HUES64 (cell line): ENCODE measurements around the gene PIGZ. TPM values are rescaled to one million over a fixed set of nuclear protein-coding genes. Genes with fewer than 3 reads are reported as not detected.

Experiments used
- H3K27ac ChIP-seq: 2 replicates; pipeline ENCODE4 v1.7.0; 2013; ENCODE audit warnings: low read depth, low read length, inconsistent platforms
- H3K27me3 ChIP-seq: 2 replicates; pipeline ENCODE4 v1.6.1; 2013; ENCODE audit warnings: mild to moderate bottlenecking, low read length; ENCODE audit not compliant: insufficient read depth
- H3K36me3 ChIP-seq: 2 replicates; pipeline ENCODE4 v1.6.1; 2013; ENCODE audit warnings: mild to moderate bottlenecking, low read length; ENCODE audit not compliant: insufficient read depth
- H3K4me1 ChIP-seq: 2 replicates; pipeline ENCODE4 v1.6.1; 2013; ENCODE audit warnings: mild to moderate bottlenecking, low read length, moderate library complexity; ENCODE audit not compliant: insufficient read depth
- H3K4me3 ChIP-seq: 2 replicates; pipeline ENCODE4 v1.5.1; 2013; ENCODE audit warnings: mild to moderate bottlenecking, low read length, moderate library complexity
- H3K9ac ChIP-seq: 2 replicates; pipeline ENCODE4 v1.6.1; 2013; ENCODE audit warnings: mild to moderate bottlenecking, low read depth, low read length
- H3K9me3 ChIP-seq: 2 replicates; pipeline ENCODE4 v1.6.1; 2013; ENCODE audit warnings: low read depth, low read length; ENCODE audit not compliant: insufficient read depth
- WGBS: fragments of 150-250, 120-280 bp; methylation state at CpG from one replicate; pipeline ENCODE4 v1.1.7; 2013; ENCODE audit warnings: missing lambda C conversion rate; 5-methylcytosine and 5-hydroxymethylcytosine counted together
- polyA plus RNA-seq, 2 experiments: library from polyadenylated mRNA; stranded (reverse); fragments of 50-300 nt; gene quantifications; one replicate each; pipeline ENCODE4 v1.2.3, GENCODE V29; 2013

PIGZ gene, protein sequence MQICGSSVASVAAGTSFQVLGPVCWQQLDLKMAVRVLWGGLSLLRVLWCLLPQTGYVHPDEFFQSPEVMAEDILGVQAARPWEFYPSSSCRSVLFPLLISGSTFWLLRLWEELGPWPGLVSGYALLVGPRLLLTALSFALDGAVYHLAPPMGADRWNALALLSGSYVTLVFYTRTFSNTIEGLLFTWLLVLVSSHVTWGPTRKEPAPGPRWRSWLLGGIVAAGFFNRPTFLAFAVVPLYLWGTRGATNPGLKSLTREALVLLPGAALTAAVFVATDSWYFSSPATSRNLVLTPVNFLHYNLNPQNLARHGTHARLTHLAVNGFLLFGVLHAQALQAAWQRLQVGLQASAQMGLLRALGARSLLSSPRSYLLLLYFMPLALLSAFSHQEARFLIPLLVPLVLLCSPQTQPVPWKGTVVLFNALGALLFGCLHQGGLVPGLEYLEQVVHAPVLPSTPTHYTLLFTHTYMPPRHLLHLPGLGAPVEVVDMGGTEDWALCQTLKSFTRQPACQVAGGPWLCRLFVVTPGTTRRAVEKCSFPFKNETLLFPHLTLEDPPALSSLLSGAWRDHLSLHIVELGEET
- not detected for polyA plus RNA-seq (2013, experiment 1 of 2)
- polyA plus RNA-seq (2013, experiment 2 of 2): 0.19 TPM

DNA sequence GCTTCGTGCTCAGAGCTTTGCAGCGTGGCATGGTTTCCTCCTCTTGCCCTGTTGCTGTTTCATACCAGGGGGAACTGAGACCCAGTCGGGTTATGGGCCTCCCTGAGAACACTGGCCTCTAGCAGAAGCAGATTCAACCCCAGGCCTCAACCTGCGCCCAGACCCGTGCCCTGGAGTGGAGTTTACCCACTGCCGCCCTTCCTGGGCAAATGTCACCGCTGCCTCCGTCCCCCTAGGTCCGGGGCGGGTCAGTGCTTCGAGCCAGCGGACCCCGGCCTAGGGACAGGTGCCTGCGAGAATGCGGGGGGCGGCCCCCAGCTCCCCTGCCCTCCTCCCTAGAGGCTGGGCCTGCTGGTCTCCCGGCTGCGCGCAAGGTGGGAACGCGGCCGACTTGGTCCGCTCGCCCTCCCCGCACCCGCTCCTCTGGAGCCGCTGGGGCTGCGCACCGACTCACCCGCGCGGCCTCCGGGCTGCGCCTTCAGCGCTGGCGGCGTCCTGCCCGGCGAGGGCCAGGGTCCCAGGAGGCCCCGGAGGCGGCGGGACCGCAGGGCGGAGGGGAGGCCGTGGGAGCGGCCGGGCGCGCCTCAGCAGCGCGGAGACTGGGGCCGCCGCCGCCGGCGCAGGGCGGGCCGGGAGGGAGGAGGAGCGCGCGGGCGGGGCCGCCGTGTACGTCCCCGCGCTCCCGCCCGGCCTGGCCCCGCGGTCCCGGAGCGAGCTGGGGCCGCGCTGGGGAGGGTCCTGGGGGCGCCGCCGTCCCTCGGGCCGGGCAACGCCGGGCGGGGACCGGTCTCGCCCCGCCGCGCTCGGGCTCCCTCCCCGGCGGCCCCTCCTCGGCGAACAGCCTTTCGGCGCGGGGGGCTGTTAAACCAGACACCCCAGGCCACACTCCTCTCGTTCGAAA is at the start of gene PIGZ:
PIGZ (minus strand) TSS at position 601 of the 901 bp plus-strand sequence. CDS start 16,802 bp downstream, outside the sequence.
- Histone ChIP-seq H3K27me3 (peaks cover 78% of the 10 kb centered on the region), H3K36me3 (no peaks in the 10 kb centered on the region), H3K9me3 (peaks cover 10% of the 10 kb centered on the region; the same call in 1 of the 2 replicates), H3K4me3 (peak within 1 kb of the TSS; percentile 52), H3K27ac (no peak within 1 kb of the TSS), H3K4me1 (peaks cover 8% of the 10 kb centered on the region; the same call in 1 of the 2 replicates), H3K9ac (peak within 1 kb of the TSS; percentile 26; the same call in 1 of the 2 replicates)
- 1% methylated on average over 98 of the region's 98 CpGs for WGBS

DNA sequence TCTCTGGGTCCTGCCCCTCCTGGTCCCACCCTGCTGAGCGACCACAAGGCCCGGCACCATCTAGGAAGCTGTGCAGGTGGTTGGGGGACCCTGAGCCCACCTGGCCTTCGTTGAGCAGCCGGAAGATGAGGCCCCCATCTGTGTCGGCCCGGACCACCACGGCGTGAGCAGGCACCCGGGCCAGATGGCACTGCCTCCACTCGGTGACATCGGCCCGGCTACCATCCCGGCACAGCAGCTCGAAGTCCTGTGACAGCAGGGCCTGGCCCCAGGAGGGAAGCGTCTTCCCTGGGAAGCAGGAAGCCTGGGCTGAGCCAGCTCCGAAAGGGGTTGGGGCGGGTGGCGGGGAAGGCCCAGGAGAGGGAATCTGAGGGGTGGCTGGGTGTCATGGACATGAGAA is 48.4 kb upstream of the PIGZ start:
- Histone ChIP-seq H3K27me3 (no peaks in the 10 kb centered on the region; the same call in 1 of the 2 replicates), H3K27ac (no peak overlapping the region), H3K4me1 (peaks cover 9% of the 10 kb centered on the region; the same call in 1 of the 2 replicates), H3K4me3 (no peak overlapping the region), H3K9ac (no peak overlapping the region), H3K36me3 (no peaks in the 10 kb centered on the region), H3K9me3 (no peaks in the 10 kb centered on the region)
- 95% methylated on average over 18 of the region's 18 CpGs for WGBS

DNA sequence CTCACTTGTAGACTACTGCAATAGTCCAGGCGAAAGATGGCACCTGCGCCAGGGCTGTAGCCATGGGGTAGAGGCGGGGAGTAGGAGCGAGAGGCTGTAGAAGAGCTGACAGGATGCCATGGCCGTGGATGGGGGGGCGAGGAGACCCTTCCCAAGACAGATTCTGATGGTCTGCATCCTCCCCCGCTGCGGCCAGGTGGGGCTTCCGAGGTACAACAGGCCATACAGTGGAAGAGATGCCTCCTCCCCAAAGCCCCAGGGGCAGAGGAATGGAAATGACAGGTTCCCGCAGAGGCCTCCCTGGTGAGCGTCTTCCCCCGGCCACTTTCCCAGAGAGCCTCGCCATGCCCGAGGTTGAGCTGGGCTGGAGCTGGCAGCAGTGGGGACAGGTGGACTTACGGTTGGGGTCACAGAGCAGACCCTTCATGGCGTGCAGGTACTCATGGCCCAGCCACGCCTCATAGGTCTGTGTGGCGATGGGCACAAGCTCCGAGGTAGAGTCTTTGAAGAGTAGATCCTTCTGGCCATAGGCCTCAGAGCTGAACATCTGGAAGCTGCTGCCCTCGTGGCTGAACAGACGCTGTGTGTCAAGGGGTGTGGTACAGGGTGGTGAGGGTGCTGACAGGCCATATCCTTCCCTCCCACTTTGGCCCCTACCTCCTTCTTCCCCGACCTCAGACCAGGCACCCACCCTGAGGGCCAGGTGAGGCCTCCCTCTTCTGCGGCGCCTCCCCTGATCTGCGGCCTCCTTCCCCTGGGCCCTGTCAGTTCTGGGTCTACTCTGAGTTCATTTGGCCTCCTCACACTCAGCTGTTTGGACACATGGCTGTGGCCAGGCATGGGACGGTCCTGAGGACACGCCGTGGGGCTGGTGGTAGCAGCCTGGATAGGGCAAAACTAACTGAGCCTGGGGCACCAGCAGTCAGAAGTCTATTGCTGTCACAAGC is 47.4 kb upstream of the PIGZ start:
- H3K4me3 ChIP-seq: no peak overlapping the region
- H3K9me3 ChIP-seq: no peaks in the 10 kb centered on the region
- H3K27ac ChIP-seq: no peak overlapping the region
- H3K4me1 ChIP-seq: peaks cover 6% of the 10 kb centered on the region; the same call in 1 of the 2 replicates
- H3K36me3 ChIP-seq: no peaks in the 10 kb centered on the region
- H3K27me3 ChIP-seq: no peaks in the 10 kb centered on the region
- WGBS: 92% methylated on average over 27 of the region's 28 CpGs
- no peak overlapping the region for H3K9ac ChIP-seq

DNA sequence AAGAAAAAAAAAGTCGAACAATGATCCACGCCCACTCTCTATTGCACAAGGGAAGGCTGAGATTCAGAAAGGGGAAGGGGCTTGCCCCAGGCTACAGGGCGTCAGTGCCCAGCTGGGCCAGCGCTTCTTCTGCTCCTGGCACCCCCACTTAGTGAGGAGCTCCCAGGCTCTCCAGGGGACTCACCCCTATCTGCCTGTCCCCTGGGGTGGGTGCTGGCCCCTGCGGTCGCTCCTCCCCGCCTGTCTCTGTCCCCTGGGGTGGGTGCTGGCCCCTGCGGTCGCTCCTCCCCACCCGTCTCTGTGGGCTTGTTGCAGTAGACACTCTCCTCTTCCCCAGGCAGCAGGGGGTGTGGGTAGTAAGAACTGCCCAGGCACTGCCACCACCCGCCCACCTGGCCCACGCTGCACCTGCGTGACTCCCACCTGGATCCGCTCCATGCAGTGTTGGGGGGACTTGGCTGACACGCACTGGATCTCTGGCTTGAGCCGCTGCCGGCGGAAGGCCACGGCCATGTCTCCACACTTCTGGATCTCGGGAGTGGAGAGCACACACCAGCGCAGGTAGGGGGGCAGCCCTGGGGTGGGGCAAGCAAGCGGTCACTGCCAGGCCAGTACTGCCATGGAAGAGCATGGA is 46.4 kb upstream of the PIGZ start:
- Histone ChIP-seq H3K36me3 (no peaks in the 10 kb centered on the region), H3K27me3 (no peaks in the 10 kb centered on the region), H3K4me3 (no peak overlapping the region), H3K9me3 (no peaks in the 10 kb centered on the region), H3K27ac (no peak overlapping the region), H3K9ac (no peak overlapping the region), H3K4me1 (peaks cover 3% of the 10 kb centered on the region; the same call in 1 of the 2 replicates)
- WGBS: 96% methylated on average over 22 of the region's 22 CpGs

DNA sequence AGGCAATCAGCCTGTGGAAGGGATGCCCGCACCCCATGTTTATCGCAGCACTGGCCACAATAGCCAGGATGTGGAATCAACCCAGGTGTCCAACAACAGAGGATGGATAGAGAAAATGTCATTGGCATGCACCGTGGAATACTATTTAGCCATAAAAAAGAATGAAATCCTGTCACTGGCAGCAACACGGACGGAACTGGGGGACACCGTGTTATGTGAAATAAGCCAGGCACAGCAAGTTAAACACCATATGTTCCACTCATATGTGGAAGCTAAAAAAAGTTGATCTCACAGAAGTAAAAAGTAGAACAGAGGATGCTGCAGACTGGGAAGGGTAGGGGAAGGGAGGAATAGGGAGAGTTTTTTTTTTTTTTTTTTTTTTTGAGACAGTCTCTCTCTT is 45.4 kb upstream of the PIGZ start:
- Histone ChIP-seq H3K9ac (no peak overlapping the region), H3K4me1 (peaks cover 3% of the 10 kb centered on the region; the same call in 1 of the 2 replicates), H3K27me3 (no peaks in the 10 kb centered on the region), H3K4me3 (no peak overlapping the region), H3K27ac (no peak overlapping the region), H3K36me3 (no peaks in the 10 kb centered on the region), H3K9me3 (no peaks in the 10 kb centered on the region)
- WGBS: 95% methylated on average over 6 of the region's 6 CpGs

DNA sequence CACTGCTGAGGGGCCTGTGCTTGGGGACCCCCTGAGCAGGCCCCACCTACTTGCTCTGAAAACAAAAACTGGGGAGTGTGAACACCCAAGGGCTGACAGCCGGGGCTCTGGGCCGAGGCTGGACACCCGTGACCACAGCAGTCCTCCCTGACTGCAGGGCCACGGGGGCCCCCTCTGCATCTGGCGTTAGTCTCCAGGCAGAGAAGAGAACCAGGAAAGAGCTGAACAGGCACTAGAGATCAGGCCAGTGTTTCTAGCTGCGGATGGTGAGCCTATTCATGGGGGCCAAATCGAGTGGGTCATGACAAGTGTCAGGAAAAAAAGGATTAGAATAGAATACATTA is 43.9 kb upstream of the PIGZ start:
- no peaks in the 10 kb centered on the region for H3K36me3 ChIP-seq
- peaks cover 3% of the 10 kb centered on the region; the same call in 1 of the 2 replicates for H3K4me1 ChIP-seq
- no peak overlapping the region for H3K9ac ChIP-seq
- no peak overlapping the region for H3K27ac ChIP-seq
- no peak overlapping the region for H3K4me3 ChIP-seq
- no peaks in the 10 kb centered on the region for H3K27me3 ChIP-seq
- H3K9me3 ChIP-seq: no peaks in the 10 kb centered on the region
- WGBS: 92% methylated on average over 7 of the region's 7 CpGs

DNA sequence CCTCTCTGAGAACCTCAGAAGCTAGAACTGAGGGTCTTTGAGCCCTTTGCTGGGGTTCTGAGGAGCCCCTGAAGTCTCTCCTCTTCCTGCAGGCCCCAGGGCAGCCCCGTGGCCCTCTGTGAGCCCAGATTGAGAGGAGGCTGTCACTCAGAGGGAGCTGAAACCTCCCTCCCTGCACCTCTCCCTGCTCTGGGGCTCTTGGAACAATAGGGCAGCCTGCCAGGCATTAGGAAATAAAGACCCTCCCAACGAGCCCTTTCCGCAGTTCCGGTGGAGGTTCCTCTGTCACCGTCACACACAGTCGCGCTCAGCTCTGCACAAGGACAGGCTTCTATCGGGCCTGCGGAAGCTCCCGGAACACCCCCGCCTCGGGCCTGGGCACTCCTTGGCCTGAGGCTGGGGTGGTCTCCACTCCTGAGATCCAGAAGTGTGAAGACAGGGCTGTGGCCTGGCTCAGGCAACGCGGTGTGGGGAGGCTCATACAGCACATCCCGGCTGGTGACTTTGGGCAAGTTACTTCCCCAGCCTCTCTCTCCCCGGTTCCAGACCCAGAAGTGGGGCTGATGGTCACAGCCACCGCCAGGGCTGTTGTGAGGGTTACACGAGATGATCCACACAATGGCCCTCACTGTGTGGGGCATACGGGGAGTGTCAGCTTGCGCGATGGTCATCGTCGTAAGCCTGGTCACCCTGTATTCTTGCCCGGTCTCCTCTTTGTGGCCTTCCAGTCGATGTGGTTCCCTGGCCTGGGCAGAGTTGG is 43.3 kb upstream of the PIGZ start:
- no peaks in the 10 kb centered on the region for H3K27me3 ChIP-seq
- no peak overlapping the region for H3K27ac ChIP-seq
- peaks cover 3% of the 10 kb centered on the region; the same call in 1 of the 2 replicates for H3K4me1 ChIP-seq
- WGBS: 86% methylated on average over 25 of the region's 25 CpGs
- no peak overlapping the region for H3K9ac ChIP-seq
- no peaks in the 10 kb centered on the region for H3K36me3 ChIP-seq
- no peak overlapping the region for H3K4me3 ChIP-seq
- no peaks in the 10 kb centered on the region for H3K9me3 ChIP-seq

DNA sequence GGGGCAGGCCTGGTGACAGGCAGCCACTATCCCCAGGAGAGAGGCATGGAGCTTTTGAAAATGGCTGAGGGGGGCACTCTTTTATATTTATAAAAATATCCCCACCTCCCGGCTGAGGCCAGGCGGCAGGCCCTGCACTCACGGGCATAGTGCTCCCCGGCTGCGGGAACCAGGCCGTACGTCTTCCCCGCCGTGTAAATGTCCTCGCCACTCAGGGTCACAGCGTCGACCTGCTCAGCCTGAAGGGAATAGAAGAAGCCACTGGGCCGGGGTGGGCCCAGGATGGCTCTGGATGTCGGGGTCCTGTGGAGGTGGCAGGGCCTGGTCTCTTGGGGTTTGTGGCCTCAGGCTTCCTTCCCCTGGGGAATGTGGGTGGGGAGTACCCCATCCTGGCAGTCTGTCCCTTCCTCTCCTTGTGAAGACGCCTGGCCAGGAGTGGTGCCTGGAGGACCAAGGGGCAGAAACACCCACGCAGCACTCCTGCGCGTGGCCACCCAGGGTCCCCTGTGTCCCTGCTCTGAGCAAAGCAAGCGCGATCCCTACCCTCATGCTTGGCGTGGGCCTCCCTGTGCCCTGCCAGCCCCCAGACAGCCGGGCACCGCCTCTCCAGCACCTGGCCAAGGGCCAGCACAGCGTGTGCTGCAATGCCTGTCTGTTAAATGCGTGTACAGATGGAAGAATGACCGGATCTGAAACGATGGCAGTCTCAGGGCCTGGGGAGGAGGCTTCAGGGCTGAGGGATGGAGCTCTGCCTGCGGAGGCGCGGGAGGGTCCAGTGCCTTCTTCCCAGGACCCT is 42.1 kb upstream of the PIGZ start:
- H3K27ac ChIP-seq: no peak overlapping the region
- H3K9ac ChIP-seq: no peak overlapping the region
- H3K36me3 ChIP-seq: no peaks in the 10 kb centered on the region
- no peak overlapping the region for H3K4me3 ChIP-seq
- H3K9me3 ChIP-seq: no peaks in the 10 kb centered on the region
- peaks cover 3% of the 10 kb centered on the region; the same call in 1 of the 2 replicates for H3K4me1 ChIP-seq
- 94% methylated on average over 30 of the region's 30 CpGs for WGBS
- H3K27me3 ChIP-seq: no peaks in the 10 kb centered on the region

DNA sequence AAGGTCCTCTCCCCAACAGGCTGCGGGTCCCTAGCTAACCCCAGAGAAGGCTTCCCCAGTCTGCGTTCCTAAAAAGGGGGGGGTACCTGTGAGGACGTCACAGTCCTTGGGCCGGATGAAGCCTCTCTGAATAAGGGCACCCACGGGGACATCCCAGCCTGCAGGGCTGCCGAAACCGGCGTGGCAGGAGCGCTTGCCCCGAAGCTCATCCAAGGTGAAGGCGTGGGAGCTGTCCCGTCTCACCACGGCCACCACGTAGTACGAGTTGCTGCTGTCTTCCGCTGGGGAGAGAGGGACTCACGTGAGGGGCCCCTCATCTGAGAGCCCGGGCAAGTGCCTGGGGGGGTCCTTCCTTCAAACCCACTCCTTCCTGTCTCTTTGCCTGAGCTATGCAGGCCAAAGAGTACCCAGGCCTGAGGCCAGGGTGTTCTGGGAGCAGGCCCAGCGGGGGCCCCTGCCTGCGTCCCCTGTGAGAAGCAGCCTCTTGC is 40.9 kb upstream of the PIGZ start:
- Histone ChIP-seq H3K27ac (no peak overlapping the region), H3K4me1 (peaks cover 3% of the 10 kb centered on the region; the same call in 1 of the 2 replicates), H3K36me3 (no peaks in the 10 kb centered on the region), H3K27me3 (peaks cover 11% of the 10 kb centered on the region), H3K9me3 (no peaks in the 10 kb centered on the region), H3K4me3 (no peak overlapping the region), H3K9ac (no peak overlapping the region)
- WGBS: 93% methylated on average over 20 of the region's 20 CpGs
